ENCODE measurements around the gene USP35.

Gene USP35

GRCh38 chr11:78200553-78200952, 11.8 kb downstream of the USP35 start:
- DNase-seq (ENCODE audit: low spot score) = no peak
- in situ Hi-C loops (cut with MboI; ENCODE audit: low sequenced_read_pairs, unreplicated experiment) = no loop called here
- TF ChIP-seq, protein P1, sequence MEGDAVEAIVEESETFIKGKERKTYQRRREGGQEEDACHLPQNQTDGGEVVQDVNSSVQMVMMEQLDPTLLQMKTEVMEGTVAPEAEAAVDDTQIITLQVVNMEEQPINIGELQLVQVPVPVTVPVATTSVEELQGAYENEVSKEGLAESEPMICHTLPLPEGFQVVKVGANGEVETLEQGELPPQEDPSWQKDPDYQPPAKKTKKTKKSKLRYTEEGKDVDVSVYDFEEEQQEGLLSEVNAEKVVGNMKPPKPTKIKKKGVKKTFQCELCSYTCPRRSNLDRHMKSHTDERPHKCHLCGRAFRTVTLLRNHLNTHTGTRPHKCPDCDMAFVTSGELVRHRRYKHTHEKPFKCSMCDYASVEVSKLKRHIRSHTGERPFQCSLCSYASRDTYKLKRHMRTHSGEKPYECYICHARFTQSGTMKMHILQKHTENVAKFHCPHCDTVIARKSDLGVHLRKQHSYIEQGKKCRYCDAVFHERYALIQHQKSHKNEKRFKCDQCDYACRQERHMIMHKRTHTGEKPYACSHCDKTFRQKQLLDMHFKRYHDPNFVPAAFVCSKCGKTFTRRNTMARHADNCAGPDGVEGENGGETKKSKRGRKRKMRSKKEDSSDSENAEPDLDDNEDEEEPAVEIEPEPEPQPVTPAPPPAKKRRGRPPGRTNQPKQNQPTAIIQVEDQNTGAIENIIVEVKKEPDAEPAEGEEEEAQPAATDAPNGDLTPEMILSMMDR (IDR thresholded peaks at IDR 0.05; ENCODE audit: borderline replicate concordance, control extremely low read depth, extremely low read depth, insufficient read depth, missing control alignments) = no peak

DNA sequence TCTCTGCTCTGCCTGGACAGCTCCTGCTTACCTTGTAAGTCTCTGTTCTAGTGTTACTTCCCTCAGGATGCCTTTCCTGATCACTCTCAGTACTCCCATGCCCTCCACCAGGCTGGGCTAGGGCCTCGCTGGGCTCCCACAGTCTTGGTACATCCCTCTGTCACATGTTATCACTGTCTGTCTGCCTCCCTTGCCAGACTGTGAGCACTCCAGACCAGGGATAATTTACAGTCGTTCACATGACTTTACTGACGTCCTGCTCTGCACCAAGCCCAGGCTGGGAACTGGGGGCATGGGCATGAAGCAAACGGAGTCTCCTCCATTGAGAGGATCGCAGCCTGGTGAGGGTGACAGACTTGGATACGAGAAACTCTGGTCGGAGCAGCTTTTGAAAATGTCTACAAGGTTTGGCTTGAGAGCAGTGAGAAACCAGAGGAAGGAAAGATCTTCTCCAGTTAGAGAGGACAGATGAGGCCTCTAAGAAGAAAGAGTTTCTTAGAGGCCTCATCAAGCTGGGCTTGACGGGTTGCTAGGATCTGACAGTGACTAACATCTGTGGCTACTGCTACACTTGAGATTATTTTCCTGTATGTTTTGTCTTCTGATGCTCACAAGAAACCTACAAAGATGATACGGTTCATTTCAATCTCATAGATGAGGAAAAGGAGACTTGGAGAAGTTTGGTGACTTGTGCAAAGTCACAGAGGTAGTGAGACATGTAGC, 12.5 kb downstream of the USP35 start:
- TF ChIP-seq, protein P1 (IDR thresholded peaks at IDR 0.05; ENCODE audit: borderline replicate concordance, control extremely low read depth, extremely low read depth, insufficient read depth, missing control alignments) = no peak
- no peak for DNase-seq (ENCODE audit: low spot score)
- in situ Hi-C loops (cut with MboI; ENCODE audit: low sequenced_read_pairs, unreplicated experiment) = no loop called here

DNA sequence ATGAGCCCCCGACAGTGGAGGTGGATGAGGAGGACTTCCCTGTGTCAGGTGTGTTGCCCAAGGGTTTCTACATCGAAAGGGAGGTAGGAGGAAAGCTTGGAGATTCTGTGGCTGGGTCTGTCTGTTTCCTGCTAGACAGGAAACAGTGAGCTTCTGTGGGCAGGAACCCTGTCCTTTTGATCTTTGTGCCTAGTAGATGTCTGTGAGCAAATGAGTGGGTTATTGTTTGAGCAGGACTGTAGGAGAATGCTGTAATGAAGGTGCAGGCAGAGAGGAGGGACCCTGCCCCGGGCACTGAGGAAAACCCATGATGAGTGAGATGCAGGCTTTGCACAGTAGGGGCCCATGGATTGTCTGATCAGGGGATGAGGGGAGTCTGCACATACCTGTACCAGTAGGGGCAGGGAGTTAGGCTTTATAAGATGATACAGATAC, 14.0 kb downstream of the USP35 start:
- in situ Hi-C loops (cut with MboI; ENCODE audit: low sequenced_read_pairs, unreplicated experiment) = no loop called here
- TF ChIP-seq, protein P1 (IDR thresholded peaks at IDR 0.05; ENCODE audit: borderline replicate concordance, control extremely low read depth, extremely low read depth, insufficient read depth, missing control alignments) = no peak
- no peak for DNase-seq (ENCODE audit: low spot score)

DNA sequence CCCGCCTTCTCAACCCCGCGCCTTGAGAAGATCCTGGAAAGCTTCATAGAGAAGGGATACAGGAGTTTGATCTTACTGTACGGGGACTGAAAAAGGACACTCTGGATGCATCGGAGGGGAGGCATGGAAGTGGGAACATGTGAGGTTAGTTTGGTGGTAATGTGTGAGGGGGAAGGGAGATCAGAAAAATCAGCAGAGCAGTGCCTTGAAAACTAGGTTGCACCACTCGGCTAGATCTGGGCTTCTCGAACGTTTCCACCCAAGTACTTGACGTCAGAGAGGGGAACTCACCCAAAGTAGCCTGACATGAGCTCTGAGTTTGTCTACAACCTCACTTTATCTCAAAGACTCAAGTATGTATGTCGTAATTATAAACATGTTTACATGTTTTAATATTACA, 14.5 kb downstream of the USP35 start:
- no peak for DNase-seq (ENCODE audit: low spot score)
- TF ChIP-seq, protein P1 (IDR thresholded peaks at IDR 0.05; ENCODE audit: borderline replicate concordance, control extremely low read depth, extremely low read depth, insufficient read depth, missing control alignments) = no peak
- in situ Hi-C loops (cut with MboI; ENCODE audit: low sequenced_read_pairs, unreplicated experiment) = no loop called here

- TF ChIP-seq, protein P1 (IDR thresholded peaks at IDR 0.05; ENCODE audit: borderline replicate concordance, control extremely low read depth, extremely low read depth, insufficient read depth, missing control alignments) = no peak
- in situ Hi-C loops (cut with MboI; ENCODE audit: low sequenced_read_pairs, unreplicated experiment) = no loop called here
Measured at GRCh38 chr11:78205256-78205655, 16.5 kb downstream of the USP35 start.

DNA sequence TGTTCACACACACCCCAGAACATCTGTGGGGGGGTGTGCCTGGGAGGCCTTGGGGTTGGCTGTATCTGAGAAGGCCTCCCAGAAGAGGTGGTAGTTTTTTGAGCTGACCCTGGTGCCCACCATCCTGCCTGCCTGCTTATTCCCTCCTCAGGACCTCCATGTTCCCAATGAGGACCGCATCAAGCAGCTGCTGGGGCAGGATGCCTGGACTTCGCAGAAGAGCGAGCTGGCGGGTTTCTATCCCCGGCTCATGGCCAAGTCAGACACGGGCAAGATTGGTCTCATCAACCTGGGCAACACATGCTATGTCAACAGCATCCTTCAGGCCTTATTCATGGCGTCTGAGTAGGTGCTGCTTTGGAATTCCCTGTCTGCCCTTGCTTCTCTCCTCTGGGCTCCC, 17.0 kb downstream of the USP35 start:
- TF ChIP-seq, protein P1 (IDR thresholded peaks at IDR 0.05; ENCODE audit: borderline replicate concordance, control extremely low read depth, extremely low read depth, insufficient read depth, missing control alignments) = no peak
- in situ Hi-C loops (cut with MboI; ENCODE audit: low sequenced_read_pairs, unreplicated experiment) = no loop called here
- DNase-seq (ENCODE audit: low spot score) = no peak

More at GRCh38 chr11:78205256-78205655, 16.5 kb downstream of the USP35 start:
- no peak for DNase-seq (ENCODE audit: low spot score)

Data from GM13976 (cell line).